ENCODE results near the gene INO80E. TPM values are rescaled to one million over a fixed set of nuclear protein-coding genes. Genes with fewer than 3 reads are reported as not detected.

The INO80E gene
- total and polyA plus RNA-seq, 2 donors (not counting 3 experiments of a cell fraction or from before 2014, with no cell fraction given): 42.7 to 76.4 TPM

DNA sequence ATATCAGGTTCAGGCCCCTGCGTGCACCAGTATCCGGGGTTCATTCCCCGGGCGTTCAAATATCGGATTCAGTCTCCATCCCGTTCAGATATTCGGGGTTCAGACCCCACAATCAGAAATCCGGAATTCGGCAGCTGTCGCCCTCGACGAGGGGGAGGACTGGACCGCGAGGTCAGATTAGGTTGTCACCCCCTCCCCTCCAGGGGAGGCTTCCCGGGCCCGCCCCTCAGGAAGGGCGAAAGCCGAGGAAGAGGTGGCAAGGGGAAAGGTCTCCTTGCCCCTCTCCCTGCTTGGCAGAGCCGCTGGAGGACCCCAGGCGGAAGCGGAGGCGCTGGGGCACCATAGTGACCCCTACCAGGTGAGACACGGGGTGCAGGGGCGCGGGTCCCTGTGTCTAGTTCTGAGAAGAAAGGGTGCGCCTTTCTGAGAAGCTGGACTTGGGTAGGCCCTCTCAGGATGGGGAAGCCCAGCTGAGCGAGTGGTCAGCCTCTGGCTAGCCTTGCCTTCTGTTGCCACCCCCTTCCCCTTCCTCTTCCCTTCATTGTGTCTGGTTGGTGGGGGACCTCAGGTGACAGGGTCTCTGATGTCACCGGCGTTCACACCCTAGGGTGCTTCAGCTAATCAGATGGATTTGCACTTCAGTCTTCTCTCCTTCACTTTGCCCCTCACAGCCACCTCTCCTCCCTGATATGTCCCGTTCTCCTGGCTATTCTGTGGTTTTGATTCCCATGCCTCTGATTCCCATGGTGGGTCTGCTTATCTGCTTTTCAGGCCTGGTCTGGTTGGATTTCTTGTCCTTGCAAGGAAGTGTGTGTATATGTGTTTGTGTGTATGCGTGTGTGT is 21.5 kb upstream of the INO80E start:
- H3K9me1 ChIP-seq (replicated peaks; ENCODE audit: control insufficient read depth, extremely low read depth, insufficient read depth, low read length): no peaks in the 10 kb centered on the region
- TF ChIP-seq CTCF (IDR thresholded peaks at IDR 0.05; ENCODE audit: extremely low read depth in 1 of 2, insufficient read depth in 1 of 2, low read depth in 1 of 2, low read length in 2 of 2) (no peak), POLR2AphosphoS5 (IDR thresholded peaks at IDR 0.05; ENCODE audit: insufficient read depth, low read depth, low read length) (peak; percentile 86), EZH2 (IDR thresholded peaks at IDR 0.05; ENCODE audit: borderline replicate concordance, low read depth, low read length, severe bottlenecking) (no peak), FOS (IDR thresholded peaks at IDR 0.05; ENCODE audit: borderline replicate concordance, insufficient read depth, low read length) (no peak), JUN (IDR thresholded peaks at IDR 0.05; ENCODE audit: borderline replicate concordance, insufficient read depth, insufficient read length, low read depth) (no peak), GATA2 (IDR thresholded peaks at IDR 0.05; ENCODE audit: insufficient read depth, insufficient read length, low read depth, low read length) (no peak), POLR2A (IDR thresholded peaks at IDR 0.05; ENCODE audit: low read depth, low read length) (peak; percentile 96), MYC (IDR thresholded peaks at IDR 0.05; ENCODE audit: low read depth, low read length) (no peak)
- TF ChIP-seq, protein P1, sequence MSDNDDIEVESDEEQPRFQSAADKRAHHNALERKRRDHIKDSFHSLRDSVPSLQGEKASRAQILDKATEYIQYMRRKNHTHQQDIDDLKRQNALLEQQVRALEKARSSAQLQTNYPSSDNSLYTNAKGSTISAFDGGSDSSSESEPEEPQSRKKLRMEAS (IDR thresholded peaks at IDR 0.05; ENCODE audit: insufficient read depth, insufficient read length): peak; percentile 33
- H3K9ac ChIP-seq (replicated peaks; ENCODE audit: extremely low read depth, insufficient read depth, low read length): peak overlapping the region; percentile 93
- ChIA-PET POLR2A (interaction anchor here (1.2 to 1.4 kb wide), 2 partner anchors 10 to 13 kb away, joined by 3 to 14 read pairs; partner anchors contain the start of gene TMEM219), CTCF (interaction anchor here (1.1 to 2.8 kb wide), 5 partner anchors 13 to 126 kb away, joined by 3 to 14 read pairs (median 4); partner anchors contain the start of genes INO80E and TMEM219)
- H4K20me1 ChIP-seq (replicated peaks; ENCODE audit: control insufficient read depth, extremely low read depth, insufficient read depth, low read length): no peaks in the 10 kb centered on the region
- intact Hi-C loops (cut with micrococcal nuclease) (loop anchor here (5.0 kb wide), 3 partner anchors 152 to 182 kb away; partner anchors contain the start of genes KIF22, MAZ and MVP), dilution Hi-C loops (cut with MboI; ENCODE audit: extremely low pct_ligation_motif_present, low sequenced_read_pairs) (no loop called here)
- H3K27me3 ChIP-seq (ENCODE audit: control insufficient read depth in 2 of 2, insufficient read depth in 2 of 2, low read length in 2 of 2): no peaks in the 10 kb centered on the region
- TSS peak; percentile 98 for BruUV-seq (replicated peaks)
- no peak overlapping the region for H2AFZ ChIP-seq (ENCODE audit: low read depth, low read length)
- FAIRE-seq (peak; percentile 77), DNase-seq (ENCODE audit: low read depth, low spot score) (peak; percentile 82)
- peak overlapping the region; percentile 81 for H3K27ac ChIP-seq (ENCODE audit: insufficient read depth, low read depth, low read length)
- peak overlapping the region; percentile 98 for H3K4me2 ChIP-seq (ENCODE audit: insufficient read depth, low read length)
- no peaks in the 10 kb centered on the region for H3K9me3 ChIP-seq (replicated peaks; ENCODE audit: control insufficient read depth, insufficient read depth, low read length)
- H3K36me3 ChIP-seq (ENCODE audit: control insufficient read depth in 2 of 2, extremely low read depth in 1 of 2, insufficient read depth in 2 of 2, low read length in 2 of 2): peaks cover 12 to 26% of the 10 kb centered on the region in 2 experiments
- peak overlapping the region; percentile 79 to 95 (median 94) for H3K4me3 ChIP-seq (replicated peaks in 1 of 3; ENCODE audit: insufficient read depth in 1 of 3, low read depth in 1 of 3, low read length in 3 of 3)
- peaks cover 56% of the 10 kb centered on the region for H3K79me2 ChIP-seq (ENCODE audit: control insufficient read depth, insufficient read depth, low read length)
- H3K4me1 ChIP-seq (ENCODE audit: control insufficient read depth, extremely low read depth, insufficient read depth, low read length): peaks cover 39% of the 10 kb centered on the region

Data from endothelial cell of umbilical vein (primary cell).